ENCODE results near the gene ZNF416. TPM values are rescaled to one million over a fixed set of nuclear protein-coding genes. Genes with fewer than 3 reads are reported as not detected.

The ZNF416 gene
- total and polyA plus RNA-seq, 2 donors (not counting 1 experiment from before 2014, with no cell fraction given), result 1.6 to 13.9 TPM

DNA sequence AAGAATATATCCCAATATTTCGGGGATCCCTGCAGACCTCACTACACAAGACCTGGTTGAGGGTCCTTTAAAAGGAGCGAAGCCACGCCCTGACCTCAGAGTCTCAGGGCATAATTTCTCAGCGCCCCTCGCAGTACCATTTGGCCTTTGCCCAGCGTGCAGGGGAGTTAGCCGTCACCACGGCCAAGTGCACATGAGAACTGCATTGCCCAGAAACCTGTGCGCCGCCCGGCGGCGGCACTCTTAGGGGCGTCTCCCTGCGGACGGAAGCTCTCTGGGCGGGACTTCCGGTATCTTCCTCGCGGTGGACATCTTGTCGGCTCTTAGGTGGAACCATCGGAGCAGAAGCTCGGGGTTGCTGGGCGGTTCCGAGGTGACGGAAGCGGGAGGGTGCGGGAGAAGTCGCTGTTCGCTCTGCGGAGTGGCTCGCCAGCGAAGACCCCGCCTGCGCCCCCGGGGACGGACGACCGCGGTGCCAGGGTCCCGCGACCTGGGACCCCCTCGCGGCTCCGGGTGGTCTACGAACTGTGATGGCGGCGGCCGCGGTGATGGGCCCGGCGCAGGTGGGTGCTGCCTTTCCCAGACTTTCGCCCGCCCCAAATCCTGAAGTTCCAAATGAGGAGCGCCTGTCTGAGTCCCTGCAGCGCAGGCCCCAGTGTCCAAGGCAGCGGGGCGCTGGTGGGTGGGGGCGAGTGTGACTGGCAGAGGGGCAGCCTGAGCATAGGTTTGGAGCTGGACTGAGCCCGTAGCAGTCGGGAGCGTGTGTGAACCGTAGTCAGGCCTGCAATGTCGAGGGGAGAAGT lies 35.4 kb upstream of the ZNF416 start, which contains the start of gene ZNF134:
Gene ZNF134, plus strand, starts transcription at position 302 of the 803 bp plus-strand sequence. CDS start 5,227 bp downstream, outside the sequence.
- H4K20me1 ChIP-seq (ENCODE audit: control insufficient read depth, insufficient read depth, low read length, poor library complexity, severe bottlenecking), result no peaks in the 10 kb centered on the region
- ATAC-seq (ENCODE audit: low read depth) (peak; percentile 99), DNase-seq (peak; percentile 94)
- no peaks in the 10 kb centered on the region for H3K27me3 ChIP-seq (replicated peaks in 1 of 4; ENCODE audit: control extremely low read depth in 1 of 4, control insufficient read depth in 3 of 4, insufficient read depth in 4 of 4, low read length in 3 of 4)
- POLR2A ChIA-PET, result interaction anchor here (0.5 to 1.3 kb wide), 5 partner anchors 19 to 1018 kb away, joined by 3 to 6 read pairs (median 5); partner anchors contain the start of genes ZNF154, ZNF211 and ZNF416
- Mint-ChIP-seq H3K27me3 (no peaks in the 10 kb centered on the region), H3K27ac (peak within 1 kb of the TSS; percentile 90), H3K4me1 (peaks cover 40% of the 10 kb centered on the region), H3K9me3 (ENCODE audit: insufficient read depth) (peaks cover 26% of the 10 kb centered on the region), H3K4me3 (peak within 1 kb of the TSS; percentile 93)
- H3K79me2 ChIP-seq (ENCODE audit: control insufficient read depth, insufficient read depth, low read length), result peaks cover 60% of the 10 kb centered on the region
- peak within 1 kb of the TSS; percentile 93 for H2AFZ ChIP-seq (ENCODE audit: insufficient read depth, low read depth, low read length, poor library complexity, severe bottlenecking)
- H3K27ac ChIP-seq (ENCODE audit: low read length in 2 of 2), result peak within 1 kb of the TSS; percentile 42 to 81
- peaks cover 7 to 29% of the 10 kb centered on the region in 2 experiments for H3K36me3 ChIP-seq (replicated peaks in 1 of 2; ENCODE audit: control extremely low read depth in 1 of 2, control insufficient read depth in 1 of 2, extremely low read depth in 1 of 2, insufficient read depth in 2 of 2, low read length in 1 of 2)
- H3K4me2 ChIP-seq (replicated peaks; ENCODE audit: low read depth, low read length, poor library complexity, severe bottlenecking), result peak within 1 kb of the TSS; percentile 89
- peak; percentile 34 for TF ChIP-seq CTCF (IDR thresholded peaks at IDR 0.05)
- TF ChIP-seq EZH2 (IDR thresholded peaks at IDR 0.05; ENCODE audit: borderline replicate concordance, insufficient read depth, low read depth, low read length, poor library complexity, severe bottlenecking), result no peak
- H3K4me1 ChIP-seq (ENCODE audit: control insufficient read depth in 2 of 2, insufficient read depth in 2 of 2, low read length in 2 of 2), result peaks cover 14 to 21% of the 10 kb centered on the region in 2 donors
- intact Hi-C loops (cut with micrococcal nuclease), result loop anchor here (1.0 kb wide), 8 partner anchors 15 to 179 kb away; partner anchors contain the start of genes ZIK1, ZNF211, ZNF419 and ZNF530
- peaks cover 6 to 46% (median 43%) of the 10 kb centered on the region in 3 donors for H3K9me3 ChIP-seq (ENCODE audit: control extremely low read depth in 1 of 3, control insufficient read depth in 2 of 3, insufficient read depth in 1 of 3, low read length in 2 of 3)
- H3K9ac ChIP-seq (ENCODE audit: low read length), result peak within 1 kb of the TSS; percentile 94
- H3K4me3 ChIP-seq (ENCODE audit: control extremely low read depth in 1 of 5, extremely low read depth in 1 of 5, insufficient read depth in 1 of 5, low read depth in 2 of 5, low read length in 4 of 5), result peak within 1 kb of the TSS; percentile 45 to 97 (median 92)
- CTCF ChIA-PET, result interaction anchor here (0.7 to 1.0 kb wide), 2 partner anchors 14 to 67 kb away, joined by 3 read pairs; partner anchors contain the start of genes ZNF530 and ZNF551
- WGBS (ENCODE audit: insufficient coverage), result 3% methylated on average over 64 of the region's 64 CpGs

DNA sequence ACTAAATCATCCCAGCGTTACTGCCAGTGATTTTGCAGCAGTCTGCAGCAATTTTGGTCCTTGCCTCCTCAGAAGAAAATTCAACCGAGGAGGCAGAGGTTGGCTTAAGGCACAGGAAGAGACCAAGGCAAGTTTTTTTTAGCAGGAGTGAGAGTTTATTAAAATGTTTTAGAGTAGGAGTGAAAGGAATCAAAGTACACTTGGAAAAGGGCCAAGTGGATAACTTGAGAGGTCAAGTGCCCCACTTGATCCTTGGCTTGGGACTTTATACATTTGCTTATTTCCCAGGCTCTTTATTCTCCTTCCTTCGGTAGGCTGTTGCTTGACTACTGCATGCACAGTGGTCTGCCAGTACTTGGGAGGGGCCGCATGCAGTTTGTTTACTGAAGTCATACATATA lies 32.4 kb upstream of the ZNF416 start:
- Mint-ChIP-seq H3K4me3 (no peak overlapping the region), H3K4me1 (peaks cover 21% of the 10 kb centered on the region), H3K27me3 (no peaks in the 10 kb centered on the region), H3K27ac (no peak overlapping the region), H3K9me3 (ENCODE audit: insufficient read depth) (peaks cover 9% of the 10 kb centered on the region)
- H2AFZ ChIP-seq (ENCODE audit: insufficient read depth, low read depth, low read length, poor library complexity, severe bottlenecking), result no peak overlapping the region
- no peaks in the 10 kb centered on the region for H4K20me1 ChIP-seq (ENCODE audit: control insufficient read depth, insufficient read depth, low read length, poor library complexity, severe bottlenecking)
- H3K9me3 ChIP-seq (ENCODE audit: control extremely low read depth in 1 of 3, control insufficient read depth in 2 of 3, insufficient read depth in 1 of 3, low read length in 2 of 3), result peaks cover 2 to 25% (median 21%) of the 10 kb centered on the region in 3 donors
- DNase-seq (no peak), ATAC-seq (ENCODE audit: low read depth) (no peak)
- TF ChIP-seq EZH2 (IDR thresholded peaks at IDR 0.05; ENCODE audit: borderline replicate concordance, insufficient read depth, low read depth, low read length, poor library complexity, severe bottlenecking), result no peak
- no peak for TF ChIP-seq CTCF (IDR thresholded peaks at IDR 0.05)
- no peak overlapping the region for H3K4me3 ChIP-seq (ENCODE audit: control extremely low read depth in 1 of 5, extremely low read depth in 1 of 5, insufficient read depth in 1 of 5, low read depth in 2 of 5, low read length in 4 of 5)
- ChIA-PET CTCF (no interaction called here), POLR2A (no interaction called here)
- no peak overlapping the region for H3K9ac ChIP-seq (ENCODE audit: low read length)
- peaks cover 30% of the 10 kb centered on the region for H3K79me2 ChIP-seq (ENCODE audit: control insufficient read depth, insufficient read depth, low read length)
- intact Hi-C loops (cut with micrococcal nuclease), result no loop called here
- 80% methylated on average over 1 of the region's 4 CpGs for WGBS (ENCODE audit: insufficient coverage)
- H3K27me3 ChIP-seq (replicated peaks in 1 of 4; ENCODE audit: control extremely low read depth in 1 of 4, control insufficient read depth in 3 of 4, insufficient read depth in 4 of 4, low read length in 3 of 4), result no peaks in the 10 kb centered on the region
- H3K27ac ChIP-seq (ENCODE audit: low read length in 2 of 2), result no peak overlapping the region
- H3K4me2 ChIP-seq (replicated peaks; ENCODE audit: low read depth, low read length, poor library complexity, severe bottlenecking), result no peak overlapping the region
- peaks cover 6 to 19% of the 10 kb centered on the region in 2 experiments for H3K36me3 ChIP-seq (replicated peaks in 1 of 2; ENCODE audit: control extremely low read depth in 1 of 2, control insufficient read depth in 1 of 2, extremely low read depth in 1 of 2, insufficient read depth in 2 of 2, low read length in 1 of 2)
- peaks cover 14 to 21% of the 10 kb centered on the region in 2 donors for H3K4me1 ChIP-seq (ENCODE audit: control insufficient read depth in 2 of 2, insufficient read depth in 2 of 2, low read length in 2 of 2)

Data from B cell (primary cell).